Gastrocnemius medialis (tissue), 4 donors: ENCODE measurements around the gene OSBPL2.

Source experiments
- CTCF ChIP-seq, 5 experiments: fragments of 450-650 bp in 3 of 5; fragments of 200-600 bp in 2 of 5; sonication (generic) in 2 of 5; IDR thresholded peaks in 4 of 5; conservative IDR thresholded peaks in 1 of 5; 1 replicate in 4 of 5; 2 replicates in 1 of 5; pipeline ENCODE4 v1.5.1; 2016 to 2019; ENCODE audit warnings: antibody characterized with exemption in 5 of 5, mild to moderate bottlenecking in 3 of 5, moderate library complexity in 3 of 5
- POLR2A ChIP-seq, 2 donors: fragments of 450-650 bp; IDR thresholded peaks; one replicate each; pipeline ENCODE4 v1.6.1; 2017; ENCODE audit warnings: antibody characterized with exemption in 2 of 2, mild to moderate bottlenecking in 2 of 2, moderate library complexity in 2 of 2

- no peak for TF ChIP-seq POLR2A (IDR thresholded peaks at IDR 0.05)
- TF ChIP-seq CTCF (IDR thresholded peaks at IDR 0.05 in 4 of 5, conservative IDR thresholded peaks at IDR 0.05 in 1 of 5): no peak
These were observed 74.7 kb downstream of the OSBPL2 start for GRCh38 chr20:62313021-62313420.
